HEK293 (cell line): ENCODE results near the gene GPRC5D.

Experiments used
- CTCF ChIA-PET: fragments of 350-600 bp; formaldehyde crosslinking; extraction: SDS; loops from one replicate; lab custom pipeline; 2021; ENCODE audit warnings: antibody characterized with exemption; lab: Yijun Ruan, JAX
- POLR2A ChIA-PET: fragments of 300-600 bp; formaldehyde crosslinking; extraction: SDS; loops from one replicate; lab custom pipeline; 2020; ENCODE audit warnings: antibody characterized with exemption, inconsistent platforms; lab: Yijun Ruan, JAX
- H3K27ac ChIP-seq: fragments of 200-500 bp; sonication (Bioruptor generic); 2 replicates; pipeline ENCODE4 v1.5.1; 2014; ENCODE audit warnings: low read depth, low read length, control low read depth, inconsistent platforms; ENCODE audit errors: extremely low read depth
- H3K36me3 ChIP-seq, 2 experiments: fragments of 200-500 bp in 1 of 2; sonication (Bioruptor generic) in 1 of 2; 1 replicate in 1 of 2; 2 replicates in 1 of 2; pipeline ENCODE4 v1.5.1; 2014 to 2017; ENCODE audit warnings: inconsistent platforms in 2 of 2, low read length in 2 of 2; ENCODE audit not compliant: control insufficient read depth in 2 of 2, insufficient read depth in 1 of 2
- H3K4me1 ChIP-seq: fragments of 200-500 bp; sonication (Bioruptor generic); 2 replicates; pipeline ENCODE4 v1.5.1; 2014; ENCODE audit warnings: mild to moderate bottlenecking, low read length, inconsistent platforms; ENCODE audit not compliant: control insufficient read depth, insufficient read depth
- H3K4me3 ChIP-seq: 2 replicates; pipeline ENCODE4 v1.5.1; 2011; ENCODE audit warnings: low read depth, mild to moderate bottlenecking, control low read depth, low read length, moderate library complexity
- H3K9me3 ChIP-seq: fragments of 200-500 bp; sonication (Bioruptor generic); 2 replicates; pipeline ENCODE4 v1.5.1; 2014; ENCODE audit warnings: low read depth, low read length, inconsistent platforms; ENCODE audit not compliant: control insufficient read depth, insufficient read depth
- BCL6B ChIP-seq: fragments of 450-650 bp; formaldehyde crosslinking; IDR thresholded peaks from 2 replicates; pipeline ENCODE4 v1.5.1; 2017; ENCODE audit warnings: missing biosample characterization, missing genetic modification characterization
- GLIS1 ChIP-seq: fragments of 450-650 bp; formaldehyde crosslinking; IDR thresholded peaks from 2 replicates; pipeline ENCODE4 v1.5.1; 2016; ENCODE audit warnings: missing biosample characterization, missing genetic modification characterization
- KLF9 ChIP-seq: fragments of 450-650 bp; formaldehyde crosslinking; IDR thresholded peaks from 2 replicates; pipeline ENCODE4 v1.5.1; 2016; ENCODE audit warnings: missing biosample characterization, missing genetic modification characterization, low read depth
- OVOL3 ChIP-seq: fragments of 450-650 bp; formaldehyde crosslinking; IDR thresholded peaks from 2 replicates; pipeline ENCODE4 v1.5.1; 2016; ENCODE audit warnings: missing biosample characterization, missing genetic modification characterization
- SCRT1 ChIP-seq: fragments of 450-650 bp; formaldehyde crosslinking; IDR thresholded peaks from 2 replicates; pipeline ENCODE4 v1.5.1; 2016; ENCODE audit warnings: missing biosample characterization, missing genetic modification characterization, borderline replicate concordance
- SCRT2 ChIP-seq: fragments of 450-650 bp; formaldehyde crosslinking; IDR thresholded peaks from 2 replicates; pipeline ENCODE4 v1.5.1; 2016; ENCODE audit warnings: missing biosample characterization, missing genetic modification characterization
- SP3 ChIP-seq: fragments of 450-650 bp; formaldehyde crosslinking; IDR thresholded peaks from 2 replicates; pipeline ENCODE4 v1.5.1; 2016; ENCODE audit warnings: missing biosample characterization, missing genetic modification characterization
- SP7 ChIP-seq: fragments of 450-650 bp; formaldehyde crosslinking; IDR thresholded peaks from 2 replicates; pipeline ENCODE4 v1.5.1; 2016; ENCODE audit warnings: missing biosample characterization, missing genetic modification characterization
- ZBTB10 ChIP-seq: fragments of 450-650 bp; formaldehyde crosslinking; IDR thresholded peaks from 2 replicates; pipeline ENCODE4 v1.5.1; 2016; ENCODE audit warnings: missing biosample characterization, missing genetic modification characterization
- ZBTB21 ChIP-seq: fragments of 450-650 bp; formaldehyde crosslinking; IDR thresholded peaks from 2 replicates; pipeline ENCODE4 v1.5.1; 2017; ENCODE audit warnings: missing biosample characterization, missing genetic modification characterization
- ZNF114 ChIP-seq: fragments of 450-650 bp; formaldehyde crosslinking; IDR thresholded peaks from 2 replicates; pipeline ENCODE4 v1.5.0; 2017; ENCODE audit warnings: missing biosample characterization, missing genetic modification characterization
- ZNF169 ChIP-seq: fragments of 450-650 bp; formaldehyde crosslinking; IDR thresholded peaks from 2 replicates; pipeline ENCODE4 v1.5.1; 2016; ENCODE audit warnings: missing biosample characterization, missing genetic modification characterization
- ZNF221 ChIP-seq: fragments of 450-650 bp; formaldehyde crosslinking; IDR thresholded peaks from 2 replicates; pipeline ENCODE4 v1.5.1; 2017; ENCODE audit warnings: missing biosample characterization, missing genetic modification characterization, borderline replicate concordance
- ZNF354C ChIP-seq: fragments of 450-650 bp; formaldehyde crosslinking; IDR thresholded peaks from 2 replicates; pipeline ENCODE4 v1.5.1; 2016; ENCODE audit warnings: missing biosample characterization, missing genetic modification characterization, low read depth, borderline replicate concordance
- ZNF366 ChIP-seq: fragments of 450-650 bp; formaldehyde crosslinking; conservative IDR thresholded peaks from 2 replicates; pipeline ENCODE4 v1.5.1; 2016; ENCODE audit warnings: missing biosample characterization, missing genetic modification characterization
- ZNF501 ChIP-seq: fragments of 450-650 bp; formaldehyde crosslinking; IDR thresholded peaks from 2 replicates; pipeline ENCODE4 v1.5.1; 2016; ENCODE audit warnings: missing biosample characterization, missing genetic modification characterization
- ZNF514 ChIP-seq: fragments of 450-650 bp; formaldehyde crosslinking; IDR thresholded peaks from 2 replicates; pipeline ENCODE4 v1.5.1; 2016; ENCODE audit warnings: missing biosample characterization, missing genetic modification characterization
- ZNF548 ChIP-seq: fragments of 450-650 bp; formaldehyde crosslinking; IDR thresholded peaks from 2 replicates; pipeline ENCODE4 v1.5.1; 2016; ENCODE audit warnings: missing biosample characterization, missing genetic modification characterization
- ZNF596 ChIP-seq: fragments of 450-650 bp; IDR thresholded peaks from 2 replicates; pipeline ENCODE4 v1.5.0; 2018; ENCODE audit warnings: missing biosample characterization, mild to moderate bottlenecking, missing genetic modification characterization, moderate library complexity
- ZNF600 ChIP-seq: fragments of 450-650 bp; formaldehyde crosslinking; IDR thresholded peaks from 2 replicates; pipeline ENCODE4 v1.5.1; 2016; ENCODE audit warnings: missing biosample characterization, missing genetic modification characterization
- ZNF623 ChIP-seq: fragments of 450-650 bp; formaldehyde crosslinking; IDR thresholded peaks from 2 replicates; pipeline ENCODE4 v1.5.1; 2016; ENCODE audit warnings: missing biosample characterization, missing genetic modification characterization
- ZNF776 ChIP-seq: fragments of 450-650 bp; formaldehyde crosslinking; IDR thresholded peaks from 2 replicates; pipeline ENCODE4 v1.5.0; 2017; ENCODE audit warnings: missing biosample characterization, missing genetic modification characterization, borderline replicate concordance
- ZSCAN4 ChIP-seq: fragments of 450-650 bp; formaldehyde crosslinking; IDR thresholded peaks from 2 replicates; pipeline ENCODE4 v1.5.1; 2017; ENCODE audit warnings: missing biosample characterization, missing genetic modification characterization
- ZSCAN5A ChIP-seq: fragments of 450-650 bp; formaldehyde crosslinking; IDR thresholded peaks from 2 replicates; pipeline ENCODE4 v1.5.1; 2016; ENCODE audit warnings: missing biosample characterization, missing genetic modification characterization
- TF ChIP-seq, protein P1 (sequence below): fragments of 450-650 bp; formaldehyde crosslinking; IDR thresholded peaks from 2 replicates; pipeline ENCODE4 v1.5.1; 2016; ENCODE audit warnings: missing biosample characterization, missing genetic modification characterization
- TF ChIP-seq, protein P2 (sequence below): fragments of 450-650 bp; formaldehyde crosslinking; IDR thresholded peaks from 2 replicates; pipeline ENCODE4 v1.5.1; 2016; ENCODE audit warnings: missing biosample characterization, missing genetic modification characterization, low read depth

GPRC5D gene

GRCh38 chr12:12922978-12923377 lies 29.0 kb downstream of the GPRC5D start (continued):
- no peak for TF ChIP-seq ZSCAN5A
- TF ChIP-seq ZBTB10 (tag by site-specific recombination), result no peak
- no peak for TF ChIP-seq SCRT1 (tag by site-specific recombination)
- TF ChIP-seq, protein P1, sequence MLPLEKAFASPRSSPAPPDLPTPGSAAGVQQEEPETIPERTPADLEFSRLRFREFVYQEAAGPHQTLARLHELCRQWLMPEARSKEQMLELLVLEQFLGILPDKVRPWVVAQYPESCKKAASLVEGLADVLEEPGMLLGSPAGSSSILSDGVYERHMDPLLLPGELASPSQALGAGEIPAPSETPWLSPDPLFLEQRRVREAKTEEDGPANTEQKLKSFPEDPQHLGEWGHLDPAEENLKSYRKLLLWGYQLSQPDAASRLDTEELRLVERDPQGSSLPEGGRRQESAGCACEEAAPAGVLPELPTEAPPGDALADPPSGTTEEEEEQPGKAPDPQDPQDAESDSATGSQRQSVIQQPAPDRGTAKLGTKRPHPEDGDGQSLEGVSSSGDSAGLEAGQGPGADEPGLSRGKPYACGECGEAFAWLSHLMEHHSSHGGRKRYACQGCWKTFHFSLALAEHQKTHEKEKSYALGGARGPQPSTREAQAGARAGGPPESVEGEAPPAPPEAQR (tag by site-specific recombination), result no peak

GRCh38 chr12:12922191-12922616 lies 29.8 kb downstream of the GPRC5D start:
- CTCF ChIA-PET, result interaction anchor here (1.3 kb wide), 2 partner anchors 61 to 286 kb away, joined by 3 to 9 read pairs; no protein-coding TSS in a partner anchor

GRCh38 chr12:12919666-12920435 lies 32.1 kb downstream of the GPRC5D start:
- POLR2A ChIA-PET, result no interaction called here
- CTCF ChIA-PET, result interaction anchor here (0.6 to 1.9 kb wide), 4 partner anchors 18 to 445 kb away, joined by 3 to 9 read pairs (median 4); no protein-coding TSS in a partner anchor
- Histone ChIP-seq H3K27ac (no peak overlapping the region), H3K4me1 (no peaks in the 10 kb centered on the region; the same call in 1 of the 2 replicates), H3K36me3 (no peaks in the 10 kb centered on the region; a peak in 1 of 3 replicates), H3K9me3 (no peaks in the 10 kb centered on the region), H3K4me3 (no peak overlapping the region)
- TF ChIP-seq KLF9 (tag by site-specific recombination) (no peak), ZNF514 (tag by site-specific recombination) (no peak), ZNF600 (tag by site-specific recombination) (no peak), ZNF169 (tag by site-specific recombination) (no peak), ZNF548 (tag by site-specific recombination) (no peak), BCL6B (tag by site-specific recombination) (no peak), GLIS1 (tag by site-specific recombination) (no peak), ZBTB21 (no peak), SCRT2 (tag by site-specific recombination) (no peak), ZNF354C (no peak), ZNF501 (tag by site-specific recombination) (no peak), SP7 (tag by site-specific recombination) (no peak), ZNF596 (no peak), OVOL3 (tag by site-specific recombination) (no peak)
- TF ChIP-seq, protein P2, sequence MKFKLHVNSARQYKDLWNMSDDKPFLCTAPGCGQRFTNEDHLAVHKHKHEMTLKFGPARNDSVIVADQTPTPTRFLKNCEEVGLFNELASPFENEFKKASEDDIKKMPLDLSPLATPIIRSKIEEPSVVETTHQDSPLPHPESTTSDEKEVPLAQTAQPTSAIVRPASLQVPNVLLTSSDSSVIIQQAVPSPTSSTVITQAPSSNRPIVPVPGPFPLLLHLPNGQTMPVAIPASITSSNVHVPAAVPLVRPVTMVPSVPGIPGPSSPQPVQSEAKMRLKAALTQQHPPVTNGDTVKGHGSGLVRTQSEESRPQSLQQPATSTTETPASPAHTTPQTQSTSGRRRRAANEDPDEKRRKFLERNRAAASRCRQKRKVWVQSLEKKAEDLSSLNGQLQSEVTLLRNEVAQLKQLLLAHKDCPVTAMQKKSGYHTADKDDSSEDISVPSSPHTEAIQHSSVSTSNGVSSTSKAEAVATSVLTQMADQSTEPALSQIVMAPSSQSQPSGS (tag by site-specific recombination), result no peak

More at GRCh38 chr12:12922191-12922616, 29.8 kb downstream of the GPRC5D start:
- Histone ChIP-seq H3K4me1 (no peaks in the 10 kb centered on the region), H3K36me3 (no peaks in the 10 kb centered on the region; a peak in 1 of 3 replicates)
- no peak for TF ChIP-seq ZSCAN4 (tag by site-specific recombination)
- no peak for TF ChIP-seq ZNF776 (tag by site-specific recombination)
- no peak for TF ChIP-seq ZNF114 (tag by site-specific recombination)
- no peak for TF ChIP-seq SP3 (tag by site-specific recombination)
- no peak for TF ChIP-seq ZNF221 (tag by site-specific recombination)
- no peak for TF ChIP-seq ZNF623 (tag by site-specific recombination)
- no peak for TF ChIP-seq ZNF366
- TF ChIP-seq, all 188 proteins: peak for 0
- Histone ChIP-seq H3K9me3 (no peaks in the 10 kb centered on the region), H3K27ac (no peak overlapping the region), H3K4me3 (no peak overlapping the region)
- POLR2A ChIA-PET, result no interaction called here
